HUDEP-2 (cell line): ENCODE measurements around the gene CABP2.
"Not testable (repeated sequence)": the region's sequence is repeated elsewhere in the genome, so short reads cannot be mapped to it uniquely, and the experiment has no call there.

Experiments
- DNase-seq, 76 experiments: peaks; one replicate each; lab custom pipeline; 2025; ENCODE audit not compliant: unreplicated experiment in 76 of 76; lab: John Stamatoyannopoulos, UW

Gene CABP2

DNA sequence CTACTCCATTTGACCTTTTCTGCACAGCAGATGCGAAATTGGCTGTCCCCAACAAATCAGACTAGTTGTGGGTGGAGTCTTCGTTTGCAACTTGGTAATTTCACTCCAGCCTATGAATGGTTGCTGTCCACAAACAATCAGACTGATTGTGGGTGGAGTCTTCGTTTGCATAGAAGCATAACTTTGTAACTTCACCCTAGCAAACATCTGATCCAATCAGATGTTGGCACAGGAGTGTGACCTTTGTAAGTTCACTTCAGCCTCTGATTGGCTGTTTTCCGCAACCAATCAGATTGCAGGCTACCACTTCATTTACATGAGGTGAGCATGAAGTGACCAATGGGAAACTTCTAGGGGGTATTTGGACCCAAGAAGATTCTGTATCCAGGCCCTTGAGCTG is 16.3 kb upstream of the CABP2 start:
- peak in 1 of 76 experiments; percentile 7 for DNase-seq

DNA sequence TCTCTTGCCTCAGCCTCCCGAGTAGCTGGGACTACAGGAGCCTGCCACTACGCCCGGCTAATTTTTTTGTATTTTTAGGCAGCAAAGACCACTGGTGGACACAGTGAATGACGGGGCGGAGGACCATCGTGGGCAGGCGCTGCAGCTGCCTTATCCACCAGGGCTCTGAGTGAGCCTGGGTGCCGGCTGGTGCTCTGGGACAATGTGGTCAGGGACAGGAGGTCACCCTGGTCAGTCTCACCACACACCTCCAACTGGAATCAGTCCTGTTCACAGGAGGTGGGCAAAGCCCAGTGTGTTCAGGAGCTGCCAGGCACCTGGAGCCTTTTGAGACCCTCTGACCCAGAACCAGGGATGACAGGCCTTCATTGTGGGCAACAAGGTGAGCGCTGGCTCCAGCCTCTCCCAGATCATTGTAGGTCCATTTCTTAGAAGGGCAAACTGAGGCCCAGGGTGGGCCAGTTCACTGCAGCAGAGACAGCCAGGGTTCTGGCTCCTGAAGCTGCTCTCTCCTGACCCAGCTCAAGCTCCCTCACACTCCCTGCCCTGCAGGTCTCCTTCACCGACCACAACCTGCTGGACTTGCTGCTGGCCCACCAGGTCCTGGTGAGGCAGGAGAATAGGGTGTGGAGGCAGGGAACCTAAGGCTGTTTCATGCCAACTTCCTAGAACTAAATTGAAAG is 15.7 kb upstream of the CABP2 start:
- DNase-seq: no peak

GRCh38 chr11:67538306-67538705 is 15.1 kb upstream of the CABP2 start:
- no peak for DNase-seq

DNA sequence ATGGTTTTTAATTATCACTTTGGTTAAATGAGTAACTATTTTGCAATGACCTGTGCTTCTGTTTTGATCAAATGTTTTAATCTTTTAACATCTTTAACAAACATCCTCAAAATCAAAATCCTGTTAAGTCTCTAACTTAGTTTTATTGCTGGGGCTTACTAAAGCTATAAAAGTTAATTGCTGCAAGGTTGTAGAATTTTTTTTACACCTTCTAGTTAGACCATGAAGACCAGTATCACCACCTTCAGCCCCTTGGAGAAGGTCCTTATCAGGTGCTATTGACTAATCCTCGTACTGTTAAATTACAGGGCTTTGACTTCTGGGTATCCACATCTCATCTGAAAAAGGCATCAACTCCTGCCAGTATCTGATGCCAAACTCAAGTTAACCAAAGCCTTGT is 12.3 kb upstream of the CABP2 start:
- no peak for DNase-seq

DNA sequence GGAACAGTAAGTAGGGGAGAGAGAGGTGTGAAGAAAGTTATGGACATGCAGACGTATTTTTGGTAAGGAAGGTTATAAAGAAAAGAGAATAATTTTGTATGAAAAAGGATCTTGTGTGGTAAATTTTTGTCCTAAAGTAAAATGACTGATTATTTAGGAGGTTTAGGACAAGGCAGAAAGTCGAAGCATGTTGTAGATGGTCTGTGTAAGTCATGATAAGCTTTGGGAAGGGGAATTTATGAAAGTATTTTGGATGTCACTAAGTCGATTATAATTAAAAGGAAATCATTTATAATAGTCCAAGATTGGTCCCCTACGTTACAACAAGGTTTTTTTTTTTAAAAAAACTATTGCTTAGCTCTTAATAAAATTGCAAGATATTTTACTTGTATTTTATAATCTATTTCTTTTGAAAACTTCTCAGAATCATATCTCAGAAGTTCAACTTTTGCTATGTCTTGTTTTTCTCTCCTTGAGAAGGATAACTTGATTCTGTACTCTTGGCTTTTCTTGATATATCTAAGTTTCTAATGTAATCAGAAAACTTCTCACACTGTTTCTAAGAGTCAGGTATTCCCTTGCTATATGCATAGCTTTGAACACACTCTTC is 10.9 kb upstream of the CABP2 start:
- no peak for DNase-seq

DNA sequence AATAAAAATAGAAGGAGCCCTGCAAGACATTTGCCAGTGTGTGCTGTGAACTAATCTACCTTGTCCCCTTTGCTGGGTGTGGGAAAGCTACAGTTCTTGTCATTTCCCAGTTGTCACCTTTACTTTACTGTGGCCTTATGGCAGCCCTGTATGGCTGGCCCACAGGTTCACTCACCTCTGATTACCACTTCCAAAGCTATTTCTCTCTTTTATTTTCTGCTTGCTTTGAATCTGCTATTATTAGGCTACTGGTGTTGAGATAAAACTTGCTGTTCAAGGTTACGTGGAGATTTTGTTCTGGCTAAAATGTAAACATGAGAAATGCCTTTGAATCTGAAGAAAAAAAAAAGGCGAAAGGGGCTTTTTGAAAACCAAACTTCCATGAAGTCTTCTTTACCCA is 9.6 kb upstream of the CABP2 start:
- DNase-seq: no peak

DNA sequence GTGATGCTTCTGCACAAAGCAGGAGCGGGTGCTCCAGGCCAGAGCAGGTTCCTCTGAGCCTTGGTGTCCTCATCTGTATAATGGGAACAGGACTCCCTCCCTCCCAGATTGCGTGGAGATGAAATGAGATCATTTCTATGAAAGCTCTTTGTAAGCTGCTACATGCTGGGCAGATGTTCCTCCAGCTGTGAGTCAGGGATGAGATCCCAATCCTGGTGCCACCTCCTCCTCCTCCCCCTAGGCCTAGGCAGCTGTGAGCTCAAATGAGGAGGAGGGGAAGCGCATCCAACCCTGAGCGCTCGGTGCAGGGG is 7.0 kb upstream of the CABP2 start:
- DNase-seq: no peak

GRCh38 chr11:67528376-67528775 is 5.1 kb upstream of the CABP2 start:
- DNase-seq: no peak

GRCh38 chr11:67525275-67525976 is 2.2 kb upstream of the CABP2 start:
- no peak for DNase-seq

DNA sequence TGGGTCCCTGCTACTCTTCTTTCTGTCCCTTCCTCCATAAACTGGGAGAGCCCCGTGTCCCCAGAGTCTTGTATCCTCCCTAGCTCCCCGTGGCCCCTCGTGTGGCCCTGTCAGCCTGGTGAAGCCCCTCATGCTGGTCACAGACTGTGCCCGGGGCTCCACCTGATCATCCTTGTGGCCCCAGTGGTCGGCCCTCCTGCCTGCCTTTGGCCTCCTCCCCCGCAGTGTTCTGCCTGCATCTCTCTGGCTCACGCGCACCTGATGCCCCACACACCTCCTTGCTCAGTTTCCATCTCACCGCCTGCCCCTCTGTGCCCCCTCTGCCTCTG is 1.2 kb upstream of the CABP2 start:
- no peak for DNase-seq

DNA sequence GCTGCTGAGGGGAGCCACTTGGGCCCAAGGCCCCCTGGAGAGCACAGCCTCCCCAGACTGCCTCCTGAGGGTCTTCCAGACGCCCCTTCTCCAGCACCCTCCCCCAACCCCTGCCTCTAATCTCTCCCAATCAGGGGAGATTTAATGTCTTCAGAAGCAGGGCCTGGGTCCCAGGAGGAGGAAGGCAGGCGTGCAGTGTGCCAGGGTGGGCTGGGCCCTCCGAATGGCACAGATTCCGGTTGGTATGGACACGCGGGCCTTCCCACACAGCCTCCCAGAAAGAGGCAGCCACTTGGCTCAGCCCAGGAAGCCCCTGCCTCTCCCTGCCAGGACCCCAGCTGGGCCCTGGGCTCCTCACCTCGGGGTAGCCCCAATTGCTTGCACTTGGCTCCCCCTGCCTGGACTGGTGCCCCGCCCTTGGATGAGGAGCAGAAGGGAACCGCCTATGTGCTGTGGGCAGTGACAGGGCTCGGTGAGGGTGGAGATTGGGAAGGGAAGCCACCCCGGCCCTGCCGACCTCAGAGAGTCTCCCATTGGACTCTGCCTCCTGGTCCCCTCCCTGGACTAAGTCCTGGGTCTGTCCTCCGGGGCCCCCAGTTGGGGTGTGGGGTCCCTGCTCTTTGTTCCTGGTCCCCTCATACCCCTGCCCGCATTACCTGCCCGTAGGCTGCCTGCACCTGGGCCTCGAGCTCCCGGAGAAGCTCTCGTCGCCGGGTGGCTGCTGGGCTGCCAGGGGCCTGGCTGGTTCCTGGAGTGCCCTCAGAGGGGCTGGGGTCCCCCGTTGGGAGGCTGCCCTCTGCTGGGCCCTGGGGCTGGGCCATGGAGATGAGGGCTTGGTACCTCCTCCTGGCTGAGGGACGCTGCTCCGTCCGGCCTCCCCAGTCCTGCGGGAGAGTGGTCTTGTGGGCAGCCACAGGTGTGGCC is 572 bp upstream of the CABP2 start:
- no peak for DNase-seq

- DNase-seq: no peak
Observed at GRCh38 chr11:67522338-67522737, 908 bp downstream of the CABP2 start.

DNA sequence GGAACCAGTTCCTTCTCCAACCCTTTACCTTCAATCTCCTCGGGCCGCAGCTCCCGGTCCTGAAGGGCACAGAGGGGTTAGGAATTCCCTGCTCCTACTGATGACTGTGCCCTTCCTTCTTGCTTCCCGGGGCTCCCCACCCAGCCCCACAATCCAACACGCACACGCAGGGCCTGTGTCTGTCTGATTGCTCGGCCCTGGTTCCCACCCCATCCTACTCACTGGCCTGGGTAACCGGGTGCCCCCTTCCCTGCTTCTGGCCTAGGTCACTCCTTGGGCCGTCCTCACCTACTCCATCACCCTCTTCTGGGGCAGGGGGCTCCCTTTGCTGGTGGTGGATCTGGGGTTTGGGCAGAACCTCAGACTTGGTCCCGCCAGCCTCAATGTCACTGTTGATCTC is 1.3 kb downstream of the CABP2 start:
- no peak for DNase-seq

- no peak for DNase-seq
Observed at GRCh38 chr11:67520856-67521824, 2.1 kb downstream of the CABP2 start.

DNA sequence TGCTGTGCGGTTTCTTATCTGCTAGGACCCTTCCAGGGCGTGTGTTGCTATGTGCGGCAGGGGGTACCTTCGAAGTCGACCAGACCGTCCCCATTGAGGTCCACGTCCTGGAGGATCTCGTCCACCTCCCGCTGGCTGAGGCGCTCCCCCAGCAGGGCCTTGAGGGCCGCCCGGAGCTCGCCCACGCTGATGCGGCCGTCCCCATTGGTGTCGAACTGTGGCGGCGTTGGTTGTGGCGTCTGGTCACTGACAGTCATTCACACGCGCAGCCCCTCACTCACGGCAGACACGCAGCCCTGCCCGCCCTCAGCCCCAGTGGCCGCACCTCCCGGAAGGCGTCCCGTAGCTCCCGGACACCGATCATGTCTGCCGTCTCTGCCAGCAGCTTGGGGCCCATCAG is 3.5 kb downstream of the CABP2 start:
- no peak for DNase-seq

DNA sequence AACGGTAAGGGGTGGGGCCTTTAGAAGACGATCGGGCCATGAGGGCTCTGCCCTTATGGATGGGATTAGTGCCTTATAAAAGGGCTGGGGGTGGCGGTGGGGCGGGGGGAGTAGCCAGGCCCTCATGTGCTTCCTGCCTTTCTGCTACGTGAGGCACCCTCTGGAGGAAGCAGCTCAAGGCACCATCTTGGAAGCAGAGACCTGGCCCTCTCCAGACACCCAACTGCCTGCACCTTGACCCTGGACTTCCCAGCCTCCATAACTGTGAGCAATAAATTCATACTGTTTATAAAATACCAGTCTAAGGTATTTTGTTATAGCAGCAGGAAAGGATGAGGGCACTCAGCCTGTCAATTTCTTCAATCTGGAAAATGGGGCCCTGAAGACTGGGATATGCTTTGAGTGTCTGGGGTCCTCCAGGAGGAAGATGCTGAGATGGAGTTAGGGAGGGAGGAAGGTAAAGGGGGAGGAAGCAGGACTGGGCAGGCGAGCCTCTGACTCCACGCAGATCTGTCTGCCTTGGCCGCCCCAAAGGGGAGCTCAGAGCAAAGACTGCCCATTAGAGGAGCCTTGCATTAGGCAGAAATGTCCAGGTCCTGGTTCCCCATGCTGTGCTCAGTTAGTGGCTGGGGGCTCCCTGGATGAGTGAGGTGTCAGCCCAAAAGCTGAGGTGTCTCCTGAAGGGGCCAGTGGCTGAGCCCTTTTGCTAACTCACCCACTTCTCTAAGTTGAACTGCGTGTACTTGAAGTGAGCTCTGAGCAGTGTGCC is 5.3 kb downstream of the CABP2 start:
- no peak for DNase-seq

DNA sequence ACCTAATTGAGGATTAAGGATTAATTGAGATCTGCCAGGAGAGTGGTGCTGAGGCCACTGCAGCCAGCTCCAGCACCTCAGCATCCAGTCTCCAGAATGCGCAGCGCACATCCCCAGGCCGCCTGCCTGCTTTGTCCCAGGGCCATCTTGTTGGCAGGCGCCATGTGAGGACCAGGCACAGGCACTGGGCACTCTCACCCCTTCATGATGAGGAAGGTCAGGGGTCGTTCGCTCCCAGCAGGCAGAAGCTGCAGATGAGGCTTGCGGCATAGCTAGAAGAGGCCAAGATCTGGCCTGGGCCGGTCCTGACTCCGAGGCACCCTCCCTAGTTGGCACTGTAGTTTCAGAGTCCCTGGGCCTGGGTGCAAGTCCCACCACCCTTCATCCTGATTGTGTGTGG is 6.4 kb downstream of the CABP2 start:
- no peak for DNase-seq

DNA sequence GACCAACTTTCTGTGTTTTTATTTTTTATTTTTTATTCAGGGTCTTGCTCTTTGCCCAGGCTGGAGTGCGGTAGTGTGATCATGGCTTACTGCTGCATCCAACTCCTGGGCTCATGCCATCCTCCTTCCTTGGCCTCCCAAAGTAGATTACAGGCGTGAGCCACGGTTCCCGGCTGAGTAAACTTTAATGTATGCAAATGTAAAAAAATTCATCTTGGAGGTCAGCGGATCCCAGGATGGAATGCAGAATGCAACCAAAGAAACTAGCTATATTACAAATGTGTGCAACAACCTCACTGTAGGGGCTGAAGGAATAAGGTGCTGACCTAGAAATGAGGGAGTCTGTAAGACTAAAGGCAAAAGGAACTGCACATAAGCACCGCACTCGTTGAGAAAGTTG is 9.1 kb downstream of the CABP2 start:
- no peak for DNase-seq

- DNase-seq: not testable (repeated sequence)
Observed at GRCh38 chr11:67511558-67511957, 11.7 kb downstream of the CABP2 start.

- no peak for DNase-seq
Observed at GRCh38 chr11:67510023-67510345, 13.3 kb downstream of the CABP2 start.
